GF-D8 (cell line): Measurements from ENCODE around the gene MYL12A.

Experiments used
- DNase-seq: peaks from one replicate; lab custom pipeline; 2025; lab: John Stamatoyannopoulos, UW

MYL12A gene

DNA sequence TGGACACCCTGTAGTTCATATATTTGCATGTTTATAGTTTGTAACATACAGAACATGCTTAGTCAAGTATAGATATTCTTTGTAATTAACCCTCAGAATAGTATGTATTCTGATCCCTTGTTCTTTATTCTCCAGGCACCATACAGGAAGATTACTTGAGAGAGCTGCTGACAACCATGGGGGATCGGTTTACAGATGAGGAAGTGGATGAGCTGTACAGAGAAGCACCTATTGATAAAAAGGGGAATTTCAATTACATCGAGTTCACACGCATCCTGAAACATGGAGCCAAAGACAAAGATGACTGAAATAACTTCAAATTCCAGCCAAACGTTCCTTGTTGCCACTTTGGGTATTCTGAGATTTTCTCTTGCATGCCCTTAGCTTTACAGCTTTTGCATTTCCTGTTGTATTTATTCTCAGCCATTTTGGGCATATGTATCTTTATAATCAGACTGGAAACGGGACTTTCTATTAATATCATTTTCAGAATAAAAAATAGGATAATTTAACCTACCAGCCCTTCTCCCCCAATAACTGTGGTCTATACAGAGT, 8.1 kb downstream of the MYL12A start:
- no peak for DNase-seq

DNA sequence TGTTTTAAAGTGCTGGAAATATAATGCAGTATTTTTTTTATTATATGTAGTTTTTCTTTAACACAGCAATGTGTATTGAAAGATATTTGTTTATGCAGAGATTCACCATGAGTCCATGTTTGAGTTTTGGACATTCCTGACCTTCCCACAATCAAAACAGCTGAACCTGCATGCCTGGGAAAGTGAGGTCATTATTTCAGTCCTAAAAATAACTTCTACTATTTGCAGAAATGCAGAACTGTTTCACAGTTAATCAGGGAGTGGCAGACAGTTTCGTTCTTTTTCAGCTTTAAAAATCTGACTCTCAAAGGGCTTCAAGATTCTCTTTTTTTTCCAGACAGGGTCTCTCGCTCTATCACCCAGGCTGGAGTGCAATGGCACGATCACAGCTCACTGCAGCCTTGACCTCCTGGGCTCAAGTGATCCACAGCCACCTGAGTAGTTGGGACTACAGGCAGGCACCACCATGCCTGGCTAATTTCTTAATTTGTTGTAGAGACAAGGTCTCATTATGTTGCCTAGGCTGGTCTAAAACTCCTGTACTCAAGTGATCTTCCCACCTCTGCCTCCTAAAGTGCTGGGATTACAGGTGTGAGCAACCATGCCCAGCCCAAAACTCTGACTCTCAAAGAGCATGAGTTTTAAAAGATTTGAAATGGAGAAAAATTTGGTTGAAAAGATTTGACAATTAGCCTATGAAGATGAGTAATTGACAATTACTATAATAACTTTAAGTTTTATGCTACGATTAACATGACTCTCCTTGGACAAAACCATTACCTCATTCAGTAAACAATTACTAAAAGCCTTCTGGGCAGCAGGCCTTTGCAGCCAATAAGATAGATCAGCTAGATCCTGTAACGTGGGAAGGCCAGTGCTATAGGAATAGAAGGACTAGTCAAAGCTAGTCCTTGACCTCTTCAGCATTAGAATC, 9.4 kb downstream of the MYL12A start:
- DNase-seq: no peak

DNA sequence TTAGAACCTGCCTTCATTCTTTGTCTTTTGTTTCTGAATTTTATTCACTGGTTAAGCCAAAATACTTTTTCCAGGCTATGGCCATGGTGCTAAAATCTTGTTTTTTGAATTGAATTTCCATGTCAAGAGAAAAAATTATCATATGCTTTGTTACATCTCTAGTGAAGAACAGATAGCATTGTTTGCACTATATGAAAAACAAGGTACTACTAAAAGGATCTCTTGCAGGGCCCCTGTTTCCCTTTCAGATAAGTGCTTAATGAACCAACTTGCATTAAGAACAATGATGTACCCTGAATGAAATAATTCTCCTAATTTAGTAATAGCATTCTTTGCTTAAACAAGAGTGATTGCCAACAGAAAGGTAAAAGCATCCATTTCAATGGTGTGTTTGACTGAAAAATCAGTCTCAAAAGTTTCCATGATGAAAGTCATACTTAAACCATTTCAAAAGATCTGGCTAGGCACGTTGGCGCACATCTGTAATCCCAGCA, 10.1 kb downstream of the MYL12A start:
- no peak for DNase-seq

DNA sequence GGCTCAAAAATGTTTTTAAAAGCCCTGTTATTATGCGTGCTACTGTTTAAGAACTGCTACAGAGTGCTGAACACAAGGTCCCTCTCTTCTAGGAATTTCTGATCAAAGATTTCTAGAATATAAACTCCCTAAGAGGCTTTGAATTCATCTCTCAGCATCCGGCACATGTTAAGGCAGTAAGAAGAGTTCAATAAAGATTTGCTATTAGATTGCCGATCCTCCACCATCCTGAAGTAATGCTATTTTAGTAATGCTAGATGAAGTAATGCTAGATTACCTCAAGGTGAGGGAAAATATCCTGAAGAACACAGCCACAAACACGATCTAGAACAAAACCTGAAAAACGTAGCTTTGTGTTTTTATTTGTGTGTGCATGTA, 13.4 kb downstream of the MYL12A start:
- no peak for DNase-seq

DNA sequence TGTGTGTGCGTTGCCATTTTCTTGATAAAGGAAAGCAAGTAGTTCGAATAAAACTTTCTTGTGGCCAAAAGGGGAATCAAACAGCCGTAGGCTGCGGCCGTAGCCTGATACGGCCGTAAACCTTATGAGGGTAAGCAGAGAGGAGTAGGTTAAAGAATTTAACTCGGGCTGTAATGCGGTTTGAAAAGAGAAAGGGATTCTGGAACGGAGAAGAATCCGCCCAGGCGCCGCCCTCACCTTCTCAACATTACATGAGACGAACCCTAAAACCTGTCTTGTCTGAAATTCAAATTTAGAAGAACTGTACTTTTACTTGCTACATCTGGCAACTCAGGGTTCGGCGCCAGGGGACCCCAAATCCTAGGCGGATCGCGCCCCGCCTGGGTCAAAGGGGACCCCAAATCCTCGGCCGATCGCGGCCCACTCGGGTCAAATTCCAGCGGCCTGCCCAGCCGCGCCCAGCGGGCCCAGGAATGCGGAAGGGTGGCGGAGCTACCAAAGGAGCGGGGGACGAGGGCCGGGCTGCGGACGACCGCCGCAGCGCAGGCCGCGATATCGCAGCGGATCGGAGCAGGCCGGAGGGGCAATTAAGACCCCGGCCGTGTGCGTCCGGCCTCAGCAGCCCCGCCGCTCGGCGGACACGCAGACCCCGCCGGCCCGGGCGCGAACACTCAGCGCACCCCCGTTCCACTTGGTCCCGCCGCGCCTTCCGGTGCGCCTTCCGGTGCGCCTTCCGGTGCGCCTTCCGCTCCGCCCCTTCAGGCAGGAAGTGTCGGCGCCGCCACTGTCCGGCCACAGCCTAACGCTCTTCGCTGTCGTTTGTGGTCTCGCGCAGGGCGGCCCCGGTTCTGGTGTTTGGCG, 14.0 kb downstream of the MYL12A start, which contains the start of gene MYL12B:
TSS of gene MYL12B (plus strand) at position 761 of the 861 bp plus-strand sequence. CDS start 10,766 bp downstream, outside the sequence.
- peak; percentile 75 for DNase-seq

DNA sequence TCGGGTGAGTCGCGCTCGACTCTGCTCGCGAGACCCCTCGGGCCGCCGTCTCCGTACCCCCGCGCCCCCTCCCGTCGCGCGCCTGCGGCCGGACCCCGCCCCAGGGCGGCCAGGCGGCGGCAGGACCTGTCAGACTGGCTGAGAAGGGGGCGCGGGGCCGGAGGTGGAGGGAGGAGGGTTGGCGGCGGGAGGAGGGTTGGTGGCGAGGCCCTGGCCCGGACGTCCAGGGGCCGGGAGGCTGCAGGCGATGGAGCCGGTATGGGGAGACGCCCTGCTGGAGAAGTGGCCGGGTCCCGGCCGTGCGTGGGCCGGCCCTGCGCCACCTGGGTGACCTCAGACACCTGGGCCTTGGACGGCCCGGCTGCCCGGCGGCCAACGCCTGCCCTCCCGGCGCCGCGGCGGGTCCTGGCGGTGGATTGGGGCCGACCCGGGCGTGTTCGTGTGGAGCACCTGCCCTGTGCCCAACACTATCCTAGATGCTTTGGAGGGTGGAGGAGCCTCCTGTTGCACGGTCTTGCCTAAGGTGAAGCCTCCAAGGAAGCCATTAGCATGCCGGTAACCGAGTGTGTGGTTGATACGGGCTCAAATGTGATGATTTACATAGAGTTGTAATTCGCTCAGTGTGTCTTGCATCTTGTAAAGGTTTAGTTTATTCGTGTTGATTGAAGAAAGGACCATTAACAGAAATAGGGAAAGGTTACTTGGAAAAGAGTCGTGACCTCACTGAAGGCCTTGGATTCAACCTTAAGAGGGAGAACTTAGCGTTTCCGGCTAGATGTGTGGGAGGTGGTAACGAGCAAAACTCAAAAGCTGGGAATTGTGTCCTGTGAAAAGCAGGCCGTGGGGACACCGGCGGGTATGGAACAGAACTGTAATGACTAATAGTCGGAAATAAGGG, 14.9 kb downstream of the MYL12A start:
- no peak for DNase-seq

DNA sequence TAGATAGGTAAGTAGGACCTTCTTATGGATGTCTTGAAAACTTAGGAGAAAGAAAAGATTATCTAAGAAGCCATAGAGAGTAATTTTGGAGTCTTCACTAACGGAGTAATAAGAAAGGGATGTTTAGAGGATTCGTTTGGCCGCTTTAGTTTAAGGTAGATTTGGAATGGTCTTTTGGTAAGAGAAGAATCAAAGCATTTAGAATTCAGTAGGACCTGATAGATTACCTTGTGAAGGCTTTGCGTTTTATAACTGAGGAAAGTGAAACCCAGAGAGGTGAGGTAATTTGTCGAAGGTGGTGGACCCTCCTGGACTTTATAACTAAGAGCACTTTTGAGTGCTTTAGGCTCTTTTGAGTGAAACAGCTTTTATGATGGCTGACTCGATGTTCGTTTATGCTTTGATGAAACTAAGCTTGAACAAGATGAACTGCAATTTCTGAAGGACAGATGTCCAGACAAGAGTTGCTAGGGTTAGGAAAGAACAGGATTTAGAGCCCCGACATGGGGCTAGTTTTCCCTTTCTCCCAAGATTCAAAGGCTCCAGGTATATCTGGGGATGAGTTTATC, 15.6 kb downstream of the MYL12A start:
- DNase-seq: no peak

DNA sequence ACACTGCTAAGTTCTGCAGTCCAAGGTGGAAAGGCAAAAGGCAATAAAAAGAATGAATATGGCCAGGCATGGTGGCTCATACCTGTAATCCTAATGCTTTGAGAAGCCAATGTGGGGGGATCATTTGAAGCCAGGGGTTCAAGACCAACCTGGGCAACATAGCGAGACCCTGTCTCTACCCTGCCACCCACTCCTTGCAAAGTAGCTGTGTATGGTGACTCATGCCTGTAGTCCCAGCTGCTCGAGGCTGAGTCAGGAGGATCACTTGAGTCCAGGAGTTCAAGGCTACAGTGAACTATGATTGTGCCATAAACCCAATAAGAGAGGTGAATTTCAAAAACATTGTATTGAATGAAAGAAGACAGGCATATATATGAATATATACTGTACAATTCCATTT, 16.8 kb downstream of the MYL12A start:
- no peak for DNase-seq

DNA sequence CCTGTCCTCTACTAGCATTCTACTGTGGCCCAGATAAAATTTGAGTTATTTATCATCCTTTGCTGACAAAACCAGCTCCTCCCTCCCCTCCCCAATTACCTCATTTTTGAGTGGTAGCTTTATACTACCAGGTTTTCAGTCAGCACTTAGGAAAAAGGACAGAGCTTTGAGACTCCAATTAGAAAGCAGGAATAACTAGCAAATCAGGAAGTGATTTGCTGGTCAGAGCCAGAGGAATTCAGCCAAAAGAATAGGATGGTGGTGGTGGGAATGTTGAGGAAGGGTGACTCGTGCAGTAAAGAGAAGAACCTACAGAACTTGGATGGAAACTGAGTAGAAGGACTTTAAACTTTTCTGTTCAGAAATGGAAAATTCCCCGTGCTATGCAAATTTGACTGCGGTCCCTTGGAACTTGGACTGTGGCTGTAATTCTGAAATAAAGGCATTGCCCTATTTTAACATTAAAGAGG, 18.0 kb downstream of the MYL12A start:
- DNase-seq: no peak

DNA sequence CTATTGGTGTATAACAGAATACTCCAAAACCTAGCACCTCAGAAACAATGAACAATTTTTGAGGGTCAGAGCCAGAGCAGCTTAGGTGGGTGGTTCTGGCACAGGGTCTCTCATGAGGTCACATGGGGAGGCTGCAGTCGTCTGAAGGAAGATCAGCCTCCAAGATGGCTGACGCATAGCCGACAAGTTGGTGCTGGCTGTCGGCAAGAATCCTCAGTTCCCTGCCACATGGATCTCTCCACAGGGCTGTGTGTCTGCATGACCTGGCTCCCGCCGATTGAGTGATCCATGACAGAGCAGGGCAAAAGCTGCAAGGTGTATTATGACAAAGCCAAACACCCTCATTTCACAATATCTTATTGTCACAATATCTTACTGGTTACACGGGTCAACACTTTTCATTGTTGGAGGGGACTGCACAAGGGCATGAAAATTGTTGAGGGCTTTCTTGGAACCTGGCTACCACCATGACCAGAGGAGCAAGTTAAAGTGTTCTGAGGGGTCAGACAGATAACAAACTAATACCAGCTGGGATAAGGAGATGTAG, 18.5 kb downstream of the MYL12A start:
- no peak for DNase-seq

DNA sequence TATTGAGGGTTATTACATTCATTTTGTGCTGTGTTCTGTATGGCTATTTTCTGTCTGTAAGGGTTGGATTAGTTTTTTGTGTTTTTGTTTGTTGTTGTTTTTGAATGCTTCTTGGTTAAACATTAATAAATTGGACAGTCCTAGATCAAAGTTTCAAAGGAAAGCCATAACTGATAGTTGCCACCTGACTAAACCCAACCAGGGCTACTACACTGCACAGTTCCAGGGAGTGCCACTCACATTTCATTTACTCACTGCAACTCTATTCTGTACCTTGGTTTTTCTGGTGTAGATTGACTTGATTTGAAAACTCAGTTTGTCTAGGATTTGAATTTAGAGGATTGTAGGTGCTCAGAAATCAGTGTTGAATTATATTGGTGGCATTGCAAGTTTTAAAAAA, 20.7 kb downstream of the MYL12A start:
- DNase-seq: no peak

DNA sequence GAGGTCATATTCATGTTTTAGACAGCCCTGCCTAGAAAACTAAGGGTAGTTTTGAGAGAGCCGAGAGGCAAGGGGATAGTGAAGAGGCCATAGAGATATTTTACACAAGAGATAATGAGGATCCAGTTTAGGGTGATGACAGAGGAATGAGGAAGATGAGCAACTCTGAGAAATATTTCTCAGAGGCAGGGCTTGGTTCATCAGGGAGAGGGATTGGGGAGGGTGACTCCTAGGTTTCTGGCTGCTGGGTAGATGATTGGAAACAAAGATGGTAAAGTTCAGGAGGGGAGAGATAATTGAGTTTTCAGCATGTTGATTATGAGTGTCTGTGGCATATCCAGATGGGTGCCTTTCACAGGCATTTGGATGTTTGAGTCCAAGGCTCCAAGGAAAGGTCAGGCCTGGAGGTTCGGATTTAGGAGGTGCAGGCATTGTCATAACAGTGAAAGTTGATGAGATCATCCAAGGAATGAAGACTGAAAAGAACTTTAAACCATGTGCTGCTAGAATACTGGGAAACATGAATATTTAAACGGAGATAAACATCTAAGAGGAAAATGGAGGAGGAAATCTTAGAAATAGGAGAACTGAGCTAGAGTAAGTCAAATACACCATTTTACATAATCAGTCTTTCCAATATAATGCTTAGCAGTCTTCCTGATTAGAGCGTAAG, 21.8 kb downstream of the MYL12A start:
- no peak for DNase-seq

DNA sequence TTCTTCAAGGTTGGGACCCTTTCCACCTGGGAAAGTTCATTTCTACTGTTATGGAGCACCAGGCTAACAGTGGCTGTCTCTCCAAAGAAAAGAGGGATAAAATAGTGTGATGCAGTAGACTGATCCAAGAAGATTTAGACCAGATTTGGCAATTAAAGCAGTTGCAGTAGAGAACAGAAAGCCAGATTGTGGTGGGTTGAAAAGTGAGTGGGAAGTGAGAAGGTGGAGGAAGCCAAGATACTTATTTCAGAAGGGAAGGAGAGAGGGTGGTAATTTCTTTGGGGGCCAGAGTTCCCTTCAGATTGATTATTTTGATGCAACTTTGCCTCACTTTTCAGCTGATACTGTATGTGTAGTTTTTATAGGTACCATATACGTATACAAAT, 22.3 kb downstream of the MYL12A start:
- no peak for DNase-seq

DNA sequence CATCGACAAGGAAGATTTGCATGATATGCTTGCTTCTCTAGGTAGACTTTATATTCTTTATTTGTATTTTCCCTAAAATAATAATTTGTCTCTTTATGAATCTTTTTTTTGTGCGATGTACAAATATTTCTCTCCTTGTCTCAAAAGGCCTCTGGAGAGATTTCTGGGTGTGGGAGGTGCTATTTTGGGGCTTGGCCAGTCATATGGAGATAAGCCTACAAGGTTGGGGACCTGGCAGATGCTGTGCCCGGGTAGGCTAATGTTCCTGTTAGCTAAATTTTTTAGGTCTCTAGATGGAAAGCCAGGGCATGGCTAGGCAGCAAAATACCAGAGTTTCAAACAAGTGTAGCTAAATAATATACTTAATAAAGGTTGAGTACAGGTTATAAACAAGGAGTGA, 25.4 kb downstream of the MYL12A start:
- no peak for DNase-seq

DNA sequence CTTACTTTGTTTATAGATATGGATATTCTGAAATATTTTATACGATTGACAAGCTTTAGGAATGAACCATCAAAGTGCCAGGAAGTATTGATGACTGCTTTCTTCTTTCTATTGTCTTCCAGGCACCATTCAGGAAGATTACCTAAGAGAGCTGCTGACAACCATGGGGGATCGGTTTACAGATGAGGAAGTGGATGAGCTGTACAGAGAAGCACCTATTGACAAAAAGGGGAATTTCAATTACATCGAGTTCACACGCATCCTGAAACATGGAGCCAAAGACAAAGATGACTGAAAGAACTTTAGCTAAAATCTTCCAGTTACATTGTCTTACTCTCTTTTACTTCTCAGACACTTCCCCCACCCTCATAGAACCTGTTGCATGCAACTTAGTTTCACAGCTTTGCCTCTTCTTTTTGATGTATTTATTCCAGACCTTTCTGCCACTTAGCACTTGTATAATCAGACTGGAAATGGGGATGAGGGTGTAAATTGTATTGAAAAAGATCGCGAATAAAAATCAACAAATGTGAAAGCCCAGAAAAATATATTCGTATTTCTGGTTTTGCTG, 30.1 kb downstream of the MYL12A start:
- DNase-seq: peak; percentile 38

DNA sequence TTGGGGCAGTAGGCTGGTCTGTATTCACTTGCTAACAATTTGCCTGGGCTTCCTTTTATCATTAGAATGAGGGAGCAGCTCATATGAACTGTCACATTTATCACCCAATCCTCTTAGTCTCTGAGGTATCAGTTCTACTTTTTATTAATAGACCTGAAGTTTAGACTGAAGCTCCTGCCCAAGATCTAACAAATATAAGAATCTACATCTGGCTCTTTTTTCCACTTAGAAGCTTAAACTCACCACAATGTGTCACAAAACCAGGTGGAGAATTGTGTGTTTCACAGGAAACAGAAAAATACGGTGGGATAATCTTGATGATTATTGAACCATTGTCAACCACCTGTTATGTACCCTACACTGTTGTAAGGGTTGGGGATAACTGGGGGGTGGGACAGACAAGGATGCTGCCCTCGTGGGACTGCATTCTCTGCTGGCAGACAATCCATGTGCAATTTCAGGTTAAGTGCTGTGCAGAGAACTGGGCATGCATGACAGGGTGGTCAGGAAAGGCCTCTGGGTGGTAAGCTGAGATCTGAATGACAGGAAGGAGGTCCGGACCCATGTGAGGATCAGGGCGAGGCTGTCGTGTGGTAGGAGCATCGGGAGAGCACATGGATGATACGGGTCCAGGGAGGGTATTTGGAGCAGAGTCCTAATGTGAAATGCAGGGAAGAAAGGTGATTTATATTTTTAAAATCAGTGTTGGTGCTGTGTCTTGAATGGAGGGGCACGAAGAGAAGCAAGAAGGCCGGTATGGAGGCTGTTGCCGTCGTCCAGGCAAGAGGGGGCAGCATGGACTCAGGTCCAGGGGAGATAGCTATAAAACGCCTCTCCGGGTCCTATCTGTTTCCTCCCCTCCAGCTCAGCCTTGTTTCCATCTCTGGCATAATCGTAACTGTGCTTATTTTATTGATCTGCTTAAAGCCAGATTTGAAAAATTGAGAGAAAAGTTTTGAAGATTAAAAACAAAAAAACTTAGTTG, 31.9 kb downstream of the MYL12A start:
- DNase-seq: no peak

DNA sequence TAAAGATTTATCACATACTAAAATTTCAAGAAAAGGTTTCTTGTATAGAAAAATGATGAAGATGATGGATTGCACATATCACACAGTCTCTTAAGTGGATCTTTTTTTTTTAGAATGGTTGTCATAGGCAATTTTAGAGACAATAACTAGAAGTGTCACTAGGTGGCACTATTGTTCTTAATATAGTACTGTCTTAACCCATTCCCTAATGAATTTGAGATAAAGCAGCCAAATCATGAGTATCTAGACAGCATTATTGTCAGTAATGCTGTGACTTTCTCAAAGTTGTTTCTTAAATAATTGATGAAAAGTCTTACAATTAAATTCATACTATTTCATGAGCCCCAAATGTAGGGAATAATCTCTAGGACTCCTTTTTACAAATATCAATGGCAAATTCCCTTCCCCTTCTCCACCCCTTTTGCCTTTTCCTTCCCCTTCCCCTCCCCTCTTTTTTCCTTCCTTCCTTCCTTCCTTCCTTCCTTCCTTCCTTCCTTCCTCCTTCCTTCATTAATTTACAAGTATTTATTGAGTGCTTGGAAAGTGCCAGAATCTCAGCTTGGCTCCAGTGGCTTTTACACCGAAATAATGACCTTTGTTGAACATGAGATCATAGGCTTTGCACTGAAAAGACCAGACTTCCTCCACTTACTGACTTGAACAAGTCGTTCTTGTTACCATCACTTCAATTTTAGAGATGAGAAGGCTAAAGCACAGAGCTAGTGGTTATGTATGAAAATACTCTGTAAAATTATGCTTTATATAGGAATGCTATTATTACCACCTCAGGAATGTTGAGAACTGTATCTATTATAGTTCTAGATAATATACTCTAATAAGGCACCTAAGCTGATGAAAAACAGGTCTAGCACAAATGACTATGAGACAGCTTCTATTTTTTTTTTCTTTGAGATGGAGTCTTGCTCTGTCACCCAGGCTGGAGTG, 34.1 kb downstream of the MYL12A start:
- DNase-seq: peak; percentile 60
